ENCODE measurements around the gene CD248.

DNA sequence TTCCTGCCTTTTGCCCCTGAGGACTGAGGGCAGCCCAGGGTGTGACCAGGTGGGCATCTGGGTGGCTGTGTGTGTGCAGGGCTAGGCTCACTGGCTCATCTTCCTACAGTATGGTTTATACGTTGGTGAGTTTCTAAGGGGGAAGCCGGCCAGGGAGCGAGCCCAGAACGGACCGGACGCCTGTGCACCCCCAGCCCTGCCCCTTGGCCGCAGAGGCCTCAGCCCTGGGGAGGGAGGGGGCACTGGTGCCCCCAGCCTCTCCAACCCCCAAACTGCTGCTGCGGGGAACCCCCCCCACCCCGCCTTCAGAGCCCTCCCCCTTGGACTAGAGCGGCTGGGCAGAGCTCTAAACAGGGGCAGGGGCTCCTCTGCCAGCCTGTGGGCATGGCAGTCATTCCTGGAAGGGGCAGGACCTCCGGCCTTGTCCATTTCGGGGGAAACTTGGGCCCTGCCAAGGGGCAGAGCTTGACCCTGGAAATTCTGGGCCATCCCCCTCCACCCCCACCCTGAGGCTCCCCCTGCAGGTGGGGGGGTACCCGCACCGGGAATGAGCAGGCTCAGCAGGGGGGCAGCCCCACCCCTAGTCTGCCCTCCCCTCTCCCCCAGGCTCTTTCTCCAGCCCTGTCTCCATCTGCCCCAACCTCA lies 33.3 kb downstream of the CD248 start:
- TF ChIP-seq, protein P1, sequence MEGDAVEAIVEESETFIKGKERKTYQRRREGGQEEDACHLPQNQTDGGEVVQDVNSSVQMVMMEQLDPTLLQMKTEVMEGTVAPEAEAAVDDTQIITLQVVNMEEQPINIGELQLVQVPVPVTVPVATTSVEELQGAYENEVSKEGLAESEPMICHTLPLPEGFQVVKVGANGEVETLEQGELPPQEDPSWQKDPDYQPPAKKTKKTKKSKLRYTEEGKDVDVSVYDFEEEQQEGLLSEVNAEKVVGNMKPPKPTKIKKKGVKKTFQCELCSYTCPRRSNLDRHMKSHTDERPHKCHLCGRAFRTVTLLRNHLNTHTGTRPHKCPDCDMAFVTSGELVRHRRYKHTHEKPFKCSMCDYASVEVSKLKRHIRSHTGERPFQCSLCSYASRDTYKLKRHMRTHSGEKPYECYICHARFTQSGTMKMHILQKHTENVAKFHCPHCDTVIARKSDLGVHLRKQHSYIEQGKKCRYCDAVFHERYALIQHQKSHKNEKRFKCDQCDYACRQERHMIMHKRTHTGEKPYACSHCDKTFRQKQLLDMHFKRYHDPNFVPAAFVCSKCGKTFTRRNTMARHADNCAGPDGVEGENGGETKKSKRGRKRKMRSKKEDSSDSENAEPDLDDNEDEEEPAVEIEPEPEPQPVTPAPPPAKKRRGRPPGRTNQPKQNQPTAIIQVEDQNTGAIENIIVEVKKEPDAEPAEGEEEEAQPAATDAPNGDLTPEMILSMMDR (IDR thresholded peaks at IDR 0.05): no peak
- TF ChIP-seq CBFB (CRISPR knock-in tag; IDR thresholded peaks at IDR 0.05; ENCODE audit: low read depth) (no peak), ZNF423 (CRISPR knock-in tag; IDR thresholded peaks at IDR 0.05) (no peak), MYBL2 (CRISPR knock-in tag; IDR thresholded peaks at IDR 0.05) (no peak), TP53 (CRISPR knock-in tag; IDR thresholded peaks at IDR 0.05) (no peak)
- TF ChIP-seq, protein P2, sequence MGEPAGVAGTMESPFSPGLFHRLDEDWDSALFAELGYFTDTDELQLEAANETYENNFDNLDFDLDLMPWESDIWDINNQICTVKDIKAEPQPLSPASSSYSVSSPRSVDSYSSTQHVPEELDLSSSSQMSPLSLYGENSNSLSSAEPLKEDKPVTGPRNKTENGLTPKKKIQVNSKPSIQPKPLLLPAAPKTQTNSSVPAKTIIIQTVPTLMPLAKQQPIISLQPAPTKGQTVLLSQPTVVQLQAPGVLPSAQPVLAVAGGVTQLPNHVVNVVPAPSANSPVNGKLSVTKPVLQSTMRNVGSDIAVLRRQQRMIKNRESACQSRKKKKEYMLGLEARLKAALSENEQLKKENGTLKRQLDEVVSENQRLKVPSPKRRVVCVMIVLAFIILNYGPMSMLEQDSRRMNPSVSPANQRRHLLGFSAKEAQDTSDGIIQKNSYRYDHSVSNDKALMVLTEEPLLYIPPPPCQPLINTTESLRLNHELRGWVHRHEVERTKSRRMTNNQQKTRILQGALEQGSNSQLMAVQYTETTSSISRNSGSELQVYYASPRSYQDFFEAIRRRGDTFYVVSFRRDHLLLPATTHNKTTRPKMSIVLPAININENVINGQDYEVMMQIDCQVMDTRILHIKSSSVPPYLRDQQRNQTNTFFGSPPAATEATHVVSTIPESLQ (CRISPR knock-in tag; IDR thresholded peaks at IDR 0.05): no peak
- TF ChIP-seq, protein P3, sequence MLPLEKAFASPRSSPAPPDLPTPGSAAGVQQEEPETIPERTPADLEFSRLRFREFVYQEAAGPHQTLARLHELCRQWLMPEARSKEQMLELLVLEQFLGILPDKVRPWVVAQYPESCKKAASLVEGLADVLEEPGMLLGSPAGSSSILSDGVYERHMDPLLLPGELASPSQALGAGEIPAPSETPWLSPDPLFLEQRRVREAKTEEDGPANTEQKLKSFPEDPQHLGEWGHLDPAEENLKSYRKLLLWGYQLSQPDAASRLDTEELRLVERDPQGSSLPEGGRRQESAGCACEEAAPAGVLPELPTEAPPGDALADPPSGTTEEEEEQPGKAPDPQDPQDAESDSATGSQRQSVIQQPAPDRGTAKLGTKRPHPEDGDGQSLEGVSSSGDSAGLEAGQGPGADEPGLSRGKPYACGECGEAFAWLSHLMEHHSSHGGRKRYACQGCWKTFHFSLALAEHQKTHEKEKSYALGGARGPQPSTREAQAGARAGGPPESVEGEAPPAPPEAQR (CRISPR knock-in tag; IDR thresholded peaks at IDR 0.05): no peak
- TF ChIP-seq, protein P4, sequence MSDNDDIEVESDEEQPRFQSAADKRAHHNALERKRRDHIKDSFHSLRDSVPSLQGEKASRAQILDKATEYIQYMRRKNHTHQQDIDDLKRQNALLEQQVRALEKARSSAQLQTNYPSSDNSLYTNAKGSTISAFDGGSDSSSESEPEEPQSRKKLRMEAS (CRISPR knock-in tag; IDR thresholded peaks at IDR 0.05): no peak
- TF ChIP-seq, protein P5, sequence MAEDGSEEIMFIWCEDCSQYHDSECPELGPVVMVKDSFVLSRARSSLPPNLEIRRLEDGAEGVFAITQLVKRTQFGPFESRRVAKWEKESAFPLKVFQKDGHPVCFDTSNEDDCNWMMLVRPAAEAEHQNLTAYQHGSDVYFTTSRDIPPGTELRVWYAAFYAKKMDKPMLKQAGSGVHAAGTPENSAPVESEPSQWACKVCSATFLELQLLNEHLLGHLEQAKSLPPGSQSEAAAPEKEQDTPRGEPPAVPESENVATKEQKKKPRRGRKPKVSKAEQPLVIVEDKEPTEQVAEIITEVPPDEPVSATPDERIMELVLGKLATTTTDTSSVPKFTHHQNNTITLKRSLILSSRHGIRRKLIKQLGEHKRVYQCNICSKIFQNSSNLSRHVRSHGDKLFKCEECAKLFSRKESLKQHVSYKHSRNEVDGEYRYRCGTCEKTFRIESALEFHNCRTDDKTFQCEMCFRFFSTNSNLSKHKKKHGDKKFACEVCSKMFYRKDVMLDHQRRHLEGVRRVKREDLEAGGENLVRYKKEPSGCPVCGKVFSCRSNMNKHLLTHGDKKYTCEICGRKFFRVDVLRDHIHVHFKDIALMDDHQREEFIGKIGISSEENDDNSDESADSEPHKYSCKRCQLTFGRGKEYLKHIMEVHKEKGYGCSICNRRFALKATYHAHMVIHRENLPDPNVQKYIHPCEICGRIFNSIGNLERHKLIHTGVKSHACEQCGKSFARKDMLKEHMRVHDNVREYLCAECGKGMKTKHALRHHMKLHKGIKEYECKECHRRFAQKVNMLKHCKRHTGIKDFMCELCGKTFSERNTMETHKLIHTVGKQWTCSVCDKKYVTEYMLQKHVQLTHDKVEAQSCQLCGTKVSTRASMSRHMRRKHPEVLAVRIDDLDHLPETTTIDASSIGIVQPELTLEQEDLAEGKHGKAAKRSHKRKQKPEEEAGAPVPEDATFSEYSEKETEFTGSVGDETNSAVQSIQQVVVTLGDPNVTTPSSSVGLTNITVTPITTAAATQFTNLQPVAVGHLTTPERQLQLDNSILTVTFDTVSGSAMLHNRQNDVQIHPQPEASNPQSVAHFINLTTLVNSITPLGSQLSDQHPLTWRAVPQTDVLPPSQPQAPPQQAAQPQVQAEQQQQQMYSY (CRISPR knock-in tag; IDR thresholded peaks at IDR 0.05): no peak
